Adrenal gland (tissue), 12 donors: ENCODE measurements around the gene FAF1. TPM values are rescaled to one million over a fixed set of nuclear protein-coding genes. Genes with fewer than 3 reads are reported as not detected.

Experiments
- DNase-seq, 7 donors: peaks; one replicate each; pipeline ENCODE4 v3.0.0-alpha.2; 2019 to 2020
- H3K27ac ChIP-seq, 5 donors: fragments of 200-600 bp; sonication (generic) in 4 of 5; 1 replicate in 3 of 5; 2 replicates in 2 of 5; pipeline versions ENCODE4 v1.5.1 to v1.8.0; 2016 to 2020; ENCODE audit warnings: mild to moderate bottlenecking in 1 of 5
- H3K27me3 ChIP-seq: fragments of 200-600 bp; 2 replicates; pipeline ENCODE4 v1.8.0; 2021
- H3K36me3 ChIP-seq, 2 donors: fragments of 200-600 bp; replicated peaks in 1 of 2; 1 replicate in 1 of 2; 2 replicates in 1 of 2; pipeline versions ENCODE4 v1.5.1 to v1.8.0; 2018 to 2022
- H3K4me1 ChIP-seq, 2 donors: fragments of 200-600 bp; replicated peaks in 1 of 2; 1 replicate in 1 of 2; 2 replicates in 1 of 2; pipeline versions ENCODE4 v1.5.1 to v1.8.0; 2018 to 2021
- H3K4me3 ChIP-seq, 4 donors: fragments of 200-600 bp; sonication (generic) in 3 of 4; one replicate each; pipeline ENCODE4 v1.5.1; 2016 to 2018
- H3K9me3 ChIP-seq, 3 donors: fragments of 200-600 bp; sonication (generic) in 1 of 3; replicated peaks in 1 of 3; 1 replicate in 2 of 3; 2 replicates in 1 of 3; pipeline versions ENCODE4 v1.5.1 to v1.8.0; 2016 to 2021
- POLR2A ChIP-seq, 2 donors: fragments of 450-650 bp; IDR thresholded peaks; one replicate each; pipeline ENCODE4 v1.6.1; 2017; ENCODE audit warnings: antibody characterized with exemption in 2 of 2, mild to moderate bottlenecking in 2 of 2, moderate library complexity in 1 of 2
- WGBS, 4 donors: extraction: QIAGEN DNeasy Blood & Tissue Kit in 2 of 4; methylation state at CpG; one replicate each; pipeline versions ENCODE4 v1.1.5 to v1.1.7; 2013 to 2017; 5-methylcytosine and 5-hydroxymethylcytosine counted together
- intact Hi-C, 2 donors: fragments of 100-400 bp; cut with DNase I; formaldehyde crosslinking; loops; one replicate each; pipeline versions ENCODE4 v1.14.1 to v1.15.0; 2022 to 2023
- polyA plus RNA-seq, 3 donors: library from polyadenylated mRNA; stranded (reverse); fragments of 200-250 nt in 2 of 3; fragments of 350-450 nt in 1 of 3; fragmentation: Illumina TruSeq in 1 of 3; extraction: RNeasy Lipid Tissue Mini Kit (QIAGEN cat#74804) in 1 of 3; gene quantifications; one replicate each; pipeline ENCODE4 v1.2.3, GENCODE V29; 2013 to 2014
- total RNA-seq, 9 donors: library from RNA; depleted of rRNA in 4 of 9; stranded (reverse); fragments of >200 nt in 4 of 9; fragments of 120-200 nt in 1 of 9; fragmentation: NEBNext Ultra II Directional in 1 of 9; extraction: Animal tissue kit (Norgen Biotek cat#: 25700) in 1 of 9; gene quantifications; one replicate each; pipeline versions ENCODE4 v1.1.0 to v1.2.4, GENCODE V29; 2013 to 2023
- TF ChIP-seq, protein P1 (sequence below), 6 experiments: fragments of 450-650 bp in 4 of 6; fragments of 200-600 bp in 2 of 6; sonication (generic) in 1 of 6; IDR thresholded peaks; 1 replicate in 5 of 6; 2 replicates in 1 of 6; pipeline versions ENCODE4 v1.5.1 to v1.8.0; 2016 to 2021; ENCODE audit warnings: antibody characterized with exemption in 6 of 6, mild to moderate bottlenecking in 2 of 6, moderate library complexity in 1 of 6
- donor health status: healthy with polysubstance abuse.
- donor health status: Bipolar disorder and iron deficiency.
- donor health status: DM: yes; HTN: yes; CAD: no.
- donor health status: DM: no; HTN: no; CAD: no.
- donor health status: DM: no; HTN: no; CAD: no.
- donor health status: DM: yes; HTN: yes; CAD: no.

Gene FAF1
- total and polyA plus RNA-seq, 12 donors, result 23.4 to 88.4 (median 44.5) TPM

GRCh38 chr1:50473513-50473912 lies 486.6 kb downstream of the FAF1 start:
- no peaks in the 10 kb centered on the region for H3K27me3 ChIP-seq
- intact Hi-C loops, result no loop called here

GRCh38 chr1:50471967-50472366 lies 488.1 kb downstream of the FAF1 start:
- WGBS, 4 donors, result 89 to 95% (median 91%) methylated on average over 3 of the region's 3 CpGs
- H3K4me3 ChIP-seq, result no peak overlapping the region
- no peaks in the 10 kb centered on the region for H3K4me1 ChIP-seq
- TF ChIP-seq, protein P1, sequence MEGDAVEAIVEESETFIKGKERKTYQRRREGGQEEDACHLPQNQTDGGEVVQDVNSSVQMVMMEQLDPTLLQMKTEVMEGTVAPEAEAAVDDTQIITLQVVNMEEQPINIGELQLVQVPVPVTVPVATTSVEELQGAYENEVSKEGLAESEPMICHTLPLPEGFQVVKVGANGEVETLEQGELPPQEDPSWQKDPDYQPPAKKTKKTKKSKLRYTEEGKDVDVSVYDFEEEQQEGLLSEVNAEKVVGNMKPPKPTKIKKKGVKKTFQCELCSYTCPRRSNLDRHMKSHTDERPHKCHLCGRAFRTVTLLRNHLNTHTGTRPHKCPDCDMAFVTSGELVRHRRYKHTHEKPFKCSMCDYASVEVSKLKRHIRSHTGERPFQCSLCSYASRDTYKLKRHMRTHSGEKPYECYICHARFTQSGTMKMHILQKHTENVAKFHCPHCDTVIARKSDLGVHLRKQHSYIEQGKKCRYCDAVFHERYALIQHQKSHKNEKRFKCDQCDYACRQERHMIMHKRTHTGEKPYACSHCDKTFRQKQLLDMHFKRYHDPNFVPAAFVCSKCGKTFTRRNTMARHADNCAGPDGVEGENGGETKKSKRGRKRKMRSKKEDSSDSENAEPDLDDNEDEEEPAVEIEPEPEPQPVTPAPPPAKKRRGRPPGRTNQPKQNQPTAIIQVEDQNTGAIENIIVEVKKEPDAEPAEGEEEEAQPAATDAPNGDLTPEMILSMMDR (IDR thresholded peaks at IDR 0.05), result no peak
- TF ChIP-seq POLR2A (IDR thresholded peaks at IDR 0.05), result no peak
- H3K27ac ChIP-seq, result no peak overlapping the region
- no peaks in the 10 kb centered on the region for H3K9me3 ChIP-seq
- no peak for DNase-seq
- intact Hi-C loops, result no loop called here
- no peaks in the 10 kb centered on the region for H3K36me3 ChIP-seq
- no peaks in the 10 kb centered on the region for H3K27me3 ChIP-seq

More at GRCh38 chr1:50473513-50473912, 486.6 kb downstream of the FAF1 start:
- Histone ChIP-seq H3K36me3 (no peaks in the 10 kb centered on the region), H3K4me1 (no peaks in the 10 kb centered on the region), H3K4me3 (no peak overlapping the region), H3K27ac (no peak overlapping the region), H3K9me3 (no peaks in the 10 kb centered on the region)
- no peak for TF ChIP-seq POLR2A (IDR thresholded peaks at IDR 0.05)
- TF ChIP-seq, protein P1 (IDR thresholded peaks at IDR 0.05), result no peak
- no peak for DNase-seq

- Histone ChIP-seq H3K4me3 (no peak overlapping the region), H3K36me3 (no peaks in the 10 kb centered on the region), H3K4me1 (no peaks in the 10 kb centered on the region), H3K27ac (no peak overlapping the region), H3K27me3 (no peaks in the 10 kb centered on the region), H3K9me3 (no peaks in the 10 kb centered on the region)
- no peak for DNase-seq
- TF ChIP-seq, protein P1 (IDR thresholded peaks at IDR 0.05), result no peak
- no peak for TF ChIP-seq POLR2A (IDR thresholded peaks at IDR 0.05)
- intact Hi-C loops, result no loop called here
- WGBS, 4 donors, result 96 to 100% (median 97%) methylated on average over 2 of the region's 2 CpGs
These were observed 497.1 kb downstream of the FAF1 start for GRCh38 chr1:50462964-50463363.

GRCh38 chr1:50458507-50458906 lies 501.6 kb downstream of the FAF1 start:
- WGBS, 4 donors, result 80 to 89% (median 86%) methylated on average over 5 of the region's 5 CpGs
- intact Hi-C loops, result no loop called here
- Histone ChIP-seq H3K27ac (no peak overlapping the region), H3K27me3 (no peaks in the 10 kb centered on the region), H3K36me3 (no peaks in the 10 kb centered on the region), H3K4me1 (no peaks in the 10 kb centered on the region), H3K9me3 (no peaks in the 10 kb centered on the region), H3K4me3 (no peak overlapping the region)
- DNase-seq, result no peak
- TF ChIP-seq, protein P1 (IDR thresholded peaks at IDR 0.05), result no peak
- TF ChIP-seq POLR2A (IDR thresholded peaks at IDR 0.05), result no peak
